Fibroblast of lung (primary cell): ENCODE measurements around the gene ERBB4. TPM values are rescaled to one million over a fixed set of nuclear protein-coding genes. Genes with fewer than 3 reads are reported as not detected.
A peak's percentile ranks its signal among the peaks of the same experiment; 100 is the strongest.

Experiments used
- DNase-seq, 2 donors: peaks; one replicate each; pipeline versions ENCODE4 v3.0.0 to v3.0.0-alpha.2; 2010; ENCODE audit warnings: low read depth in 2 of 2
- H2AFZ ChIP-seq: 2 replicates; pipeline ENCODE4 v1.5.1; 2012; ENCODE audit warnings: low read length, control low read depth, inconsistent platforms
- H3K27ac ChIP-seq: 2 replicates; pipeline ENCODE4 v1.5.1; 2011; ENCODE audit warnings: low read length, control low read depth; ENCODE audit not compliant: insufficient read depth
- H3K27me3 ChIP-seq: 2 replicates; pipeline ENCODE4 v1.5.1; 2011; ENCODE audit warnings: mild to moderate bottlenecking, low read length; ENCODE audit not compliant: control insufficient read depth, insufficient read depth
- H3K36me3 ChIP-seq: 2 replicates; pipeline ENCODE4 v1.5.1; 2011; ENCODE audit warnings: low read length; ENCODE audit not compliant: control insufficient read depth, insufficient read depth
- H3K4me1 ChIP-seq: 2 replicates; pipeline ENCODE4 v1.5.1; 2011; ENCODE audit warnings: low read length; ENCODE audit not compliant: control insufficient read depth, insufficient read depth; ENCODE audit errors: extremely low read depth
- H3K4me2 ChIP-seq: 2 replicates; pipeline ENCODE4 v1.5.1; 2011; ENCODE audit warnings: low read length, control low read depth; ENCODE audit not compliant: insufficient read depth; ENCODE audit errors: extremely low read depth
- H3K4me3 ChIP-seq, 4 experiments: fragments of 200-600 bp in 1 of 4; sonication (generic) in 1 of 4; replicated peaks in 1 of 4; 2 replicates each; pipeline ENCODE4 v1.5.1; 2011 to 2016; ENCODE audit warnings: low read length in 4 of 4, low read depth in 3 of 4, mild to moderate bottlenecking in 3 of 4, control low read depth in 2 of 4, inconsistent platforms in 1 of 4, mixed read lengths in 1 of 4; ENCODE audit not compliant: insufficient read depth in 1 of 4; ENCODE audit errors: control extremely low read depth in 1 of 4
- H3K79me2 ChIP-seq: 2 replicates; pipeline ENCODE4 v1.5.1; 2012; ENCODE audit warnings: mild to moderate bottlenecking, low read length, inconsistent platforms; ENCODE audit not compliant: control insufficient read depth, insufficient read depth
- H3K9ac ChIP-seq: 2 replicates; pipeline ENCODE4 v1.5.1; 2011; ENCODE audit warnings: mild to moderate bottlenecking, low read length, control low read depth; ENCODE audit not compliant: insufficient read depth
- H3K9me3 ChIP-seq: 2 replicates; pipeline ENCODE4 v1.5.1; 2012; ENCODE audit warnings: low read depth, low read length; ENCODE audit not compliant: control insufficient read depth, insufficient read depth
- H4K20me1 ChIP-seq: 2 replicates; pipeline ENCODE4 v1.5.1; 2011; ENCODE audit warnings: low read length; ENCODE audit not compliant: control insufficient read depth, insufficient read depth; ENCODE audit errors: extremely low read depth
- EZH2 ChIP-seq: IDR thresholded peaks from 2 replicates; pipeline ENCODE4 v1.5.1; 2012; ENCODE audit warnings: low read length, control low read depth, mild to moderate bottlenecking; ENCODE audit errors: missing control alignments
- polyA plus RNA-seq, 2 donors: library from polyadenylated mRNA; depleted of rRNA in 1 of 2; stranded (reverse) in 1 of 2; unstranded in 1 of 2; fragments of >200 nt; gene quantifications; 2 replicates each; pipeline ENCODE4 v1.2.1, GENCODE V29; 2011 to 2012; ENCODE audit warnings: missing spikeins in 1 of 2
- total RNA-seq: library from RNA; depleted of rRNA; stranded (reverse); fragments of >200 nt; gene quantifications from 2 replicates; pipeline ENCODE4 v1.2.1, GENCODE V29; 2014
- TF ChIP-seq, protein P1 (sequence below), 2 donors: IDR thresholded peaks in 1 of 2; conservative IDR thresholded peaks in 1 of 2; 1 replicate in 1 of 2; 2 replicates in 1 of 2; pipeline ENCODE4 v1.5.1; 2011 to 2012; ENCODE audit warnings: low read length in 2 of 2, control low read depth in 1 of 2, inconsistent platforms in 1 of 2, low read depth in 1 of 2, mild to moderate bottlenecking in 1 of 2

Gene ERBB4
- total and polyA plus RNA-seq, 2 donors (not counting 1 experiment from before 2014, with no cell fraction given), result 0.08 to 0.17 TPM

DNA sequence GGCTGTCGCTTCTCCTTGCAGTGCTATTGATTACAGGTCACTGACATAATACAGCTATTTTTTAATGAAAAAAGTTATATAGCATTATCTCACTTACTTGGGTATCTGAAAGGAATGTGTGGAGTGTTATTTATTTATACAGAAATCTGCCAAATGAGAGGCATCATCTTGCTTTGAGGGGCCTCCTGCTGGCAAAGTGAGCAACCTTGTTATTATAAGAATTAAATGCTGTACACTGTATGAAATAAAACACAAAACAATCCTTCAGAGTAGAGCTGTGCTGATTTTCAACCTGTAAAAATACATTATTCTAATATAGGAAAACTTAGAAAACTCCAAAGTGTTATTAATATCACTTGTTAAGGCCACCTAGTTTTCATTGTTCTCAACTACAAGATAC is 20.9 kb downstream of the ERBB4 start:
- H3K27ac ChIP-seq, result no peak overlapping the region
- H3K4me2 ChIP-seq, result no peak overlapping the region
- DNase-seq, result no peak
- H3K9ac ChIP-seq, result no peak overlapping the region
- no peaks in the 10 kb centered on the region for H3K9me3 ChIP-seq
- TF ChIP-seq, protein P1, sequence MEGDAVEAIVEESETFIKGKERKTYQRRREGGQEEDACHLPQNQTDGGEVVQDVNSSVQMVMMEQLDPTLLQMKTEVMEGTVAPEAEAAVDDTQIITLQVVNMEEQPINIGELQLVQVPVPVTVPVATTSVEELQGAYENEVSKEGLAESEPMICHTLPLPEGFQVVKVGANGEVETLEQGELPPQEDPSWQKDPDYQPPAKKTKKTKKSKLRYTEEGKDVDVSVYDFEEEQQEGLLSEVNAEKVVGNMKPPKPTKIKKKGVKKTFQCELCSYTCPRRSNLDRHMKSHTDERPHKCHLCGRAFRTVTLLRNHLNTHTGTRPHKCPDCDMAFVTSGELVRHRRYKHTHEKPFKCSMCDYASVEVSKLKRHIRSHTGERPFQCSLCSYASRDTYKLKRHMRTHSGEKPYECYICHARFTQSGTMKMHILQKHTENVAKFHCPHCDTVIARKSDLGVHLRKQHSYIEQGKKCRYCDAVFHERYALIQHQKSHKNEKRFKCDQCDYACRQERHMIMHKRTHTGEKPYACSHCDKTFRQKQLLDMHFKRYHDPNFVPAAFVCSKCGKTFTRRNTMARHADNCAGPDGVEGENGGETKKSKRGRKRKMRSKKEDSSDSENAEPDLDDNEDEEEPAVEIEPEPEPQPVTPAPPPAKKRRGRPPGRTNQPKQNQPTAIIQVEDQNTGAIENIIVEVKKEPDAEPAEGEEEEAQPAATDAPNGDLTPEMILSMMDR (conservative IDR thresholded peaks at IDR 0.05 in 1 of 2, IDR thresholded peaks at IDR 0.05 in 1 of 2; ENCODE audit: low read depth in 1 of 2, low read length in 2 of 2), result no peak
- no peak for TF ChIP-seq EZH2
- no peak overlapping the region for H3K4me3 ChIP-seq
- no peaks in the 10 kb centered on the region for H3K36me3 ChIP-seq
- no peaks in the 10 kb centered on the region for H3K4me1 ChIP-seq
- H3K27me3 ChIP-seq, result no peaks in the 10 kb centered on the region
- no peak overlapping the region for H2AFZ ChIP-seq
- no peaks in the 10 kb centered on the region for H3K79me2 ChIP-seq
- no peaks in the 10 kb centered on the region for H4K20me1 ChIP-seq

DNA sequence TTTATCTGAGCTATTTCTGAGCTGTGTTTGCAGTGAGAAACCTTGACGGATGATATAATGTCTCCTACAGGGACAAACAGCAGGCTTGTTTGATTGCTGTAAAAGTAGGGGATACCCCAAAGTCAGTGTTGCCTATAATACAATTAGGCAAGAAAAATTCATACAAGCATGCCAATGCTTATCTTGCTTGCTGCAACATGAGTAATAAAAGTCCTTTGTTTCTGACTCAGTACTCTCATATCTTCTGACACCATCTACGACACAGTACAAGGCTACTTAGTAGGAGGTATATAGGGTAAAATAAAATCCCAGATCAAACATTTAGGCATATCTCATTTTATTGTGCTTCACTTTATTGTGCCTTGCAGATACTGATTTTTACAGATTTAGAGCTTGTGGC is 33.0 kb downstream of the ERBB4 start:
- no peaks in the 10 kb centered on the region for H4K20me1 ChIP-seq
- H3K4me2 ChIP-seq, result no peak overlapping the region
- H2AFZ ChIP-seq, result no peak overlapping the region
- no peak overlapping the region for H3K9ac ChIP-seq
- no peaks in the 10 kb centered on the region for H3K9me3 ChIP-seq
- peak in 1 of 2 donors; percentile 21 for DNase-seq
- no peak overlapping the region for H3K4me3 ChIP-seq
- no peaks in the 10 kb centered on the region for H3K36me3 ChIP-seq
- H3K4me1 ChIP-seq, result no peaks in the 10 kb centered on the region
- H3K27ac ChIP-seq, result no peak overlapping the region
- H3K79me2 ChIP-seq, result no peaks in the 10 kb centered on the region
- H3K27me3 ChIP-seq, result no peaks in the 10 kb centered on the region
- TF ChIP-seq, protein P1 (conservative IDR thresholded peaks at IDR 0.05 in 1 of 2, IDR thresholded peaks at IDR 0.05 in 1 of 2; ENCODE audit: low read depth in 1 of 2, low read length in 2 of 2), result no peak
- TF ChIP-seq EZH2, result no peak

DNA sequence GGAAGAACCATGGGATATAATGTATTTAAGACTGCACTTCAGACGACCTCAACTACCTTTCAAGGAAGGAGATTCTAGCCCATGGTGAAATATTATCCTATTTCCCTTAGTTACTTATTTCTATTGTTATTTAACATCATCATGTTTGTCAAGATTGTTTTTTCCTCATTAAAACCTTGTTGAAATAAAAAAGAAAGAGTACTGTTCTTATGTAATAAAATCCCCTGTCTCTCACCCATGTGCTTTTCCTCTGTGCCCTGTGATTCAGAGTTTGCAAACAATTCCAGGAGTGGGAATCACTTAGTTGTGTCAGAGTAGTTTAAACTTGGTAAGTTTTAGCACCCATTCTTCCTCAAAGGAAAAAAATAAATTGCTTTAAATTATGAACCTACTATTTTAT is 43.6 kb downstream of the ERBB4 start:
- Histone ChIP-seq H3K4me3 (no peak overlapping the region), H3K79me2 (no peaks in the 10 kb centered on the region), H3K27me3 (no peaks in the 10 kb centered on the region), H3K4me1 (no peaks in the 10 kb centered on the region), H2AFZ (no peak overlapping the region), H3K4me2 (no peak overlapping the region), H3K9me3 (no peaks in the 10 kb centered on the region), H4K20me1 (no peaks in the 10 kb centered on the region), H3K9ac (no peak overlapping the region), H3K27ac (no peak overlapping the region), H3K36me3 (no peaks in the 10 kb centered on the region)
- TF ChIP-seq, protein P1 (conservative IDR thresholded peaks at IDR 0.05 in 1 of 2, IDR thresholded peaks at IDR 0.05 in 1 of 2; ENCODE audit: low read depth in 1 of 2, low read length in 2 of 2), result no peak
- TF ChIP-seq EZH2, result no peak
- no peak for DNase-seq
